Neutrophil (primary cell): ENCODE results near the gene TTC13.

Experiments
- H3K27ac ChIP-seq: fragments of 200-600 bp; sonication (generic); 2 replicates; pipeline ENCODE4 v1.5.1; 2016; ENCODE audit warnings: mild to moderate bottlenecking, moderate library complexity
- H3K27me3 ChIP-seq: fragments of 200-600 bp; sonication (generic); 2 replicates; pipeline ENCODE4 v1.6.0; 2016; ENCODE audit warnings: mild to moderate bottlenecking
- H3K36me3 ChIP-seq: fragments of 200-600 bp; sonication (generic); 2 replicates; pipeline ENCODE4 v1.5.1; 2017
- H3K4me1 ChIP-seq, 2 experiments: fragments of 200-600 bp in 1 of 2; sonication (generic) in 1 of 2; 1 replicate in 1 of 2; 2 replicates in 1 of 2; pipeline versions ENCODE4 v1.5.1 to v1.6.1; 2013 to 2016; ENCODE audit warnings: low read depth in 1 of 2, low read length in 1 of 2, mild to moderate bottlenecking in 1 of 2, moderate library complexity in 1 of 2; ENCODE audit not compliant: control insufficient read depth in 1 of 2, insufficient read depth in 1 of 2
- H3K4me3 ChIP-seq, 2 experiments: fragments of 200-600 bp in 1 of 2; sonication (generic) in 1 of 2; 1 replicate in 1 of 2; 2 replicates in 1 of 2; pipeline ENCODE4 v1.5.1; 2013 to 2016; ENCODE audit warnings: low read depth in 1 of 2, low read length in 1 of 2, mild to moderate bottlenecking in 1 of 2, moderate library complexity in 1 of 2
- H3K9me3 ChIP-seq: fragments of 200-600 bp; sonication (generic); 2 replicates; pipeline ENCODE4 v1.5.1; 2016
- TF ChIP-seq, protein P1 (sequence below): fragments of 200-600 bp; sonication (generic); IDR thresholded peaks from 2 replicates; pipeline ENCODE4 v1.5.1; 2016; ENCODE audit warnings: antibody characterized with exemption

TTC13 gene

DNA sequence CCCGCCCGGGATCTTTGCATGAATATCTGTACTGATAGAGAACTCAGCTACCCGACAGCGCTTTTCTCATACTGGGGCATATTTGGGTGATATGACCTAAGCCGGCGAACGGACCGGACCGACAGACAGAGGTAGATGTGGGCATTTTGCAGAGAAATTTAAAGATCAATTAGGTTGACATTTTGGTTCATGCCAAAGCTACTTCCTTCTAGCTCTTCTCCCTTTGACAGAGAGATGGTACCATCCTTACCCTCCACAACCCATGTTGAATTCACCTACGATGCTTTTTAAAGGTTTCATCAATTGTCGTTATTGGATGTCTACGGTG lies 692 bp upstream of the TTC13 start:
- Histone ChIP-seq H3K9me3 (no peaks in the 10 kb centered on the region), H3K27me3 (no peaks in the 10 kb centered on the region), H3K27ac (peak overlapping the region; percentile 80), H3K4me3 (peak overlapping the region; percentile 68 to 69), H3K36me3 (peaks cover 4% of the 10 kb centered on the region), H3K4me1 (peaks cover 33 to 36% of the 10 kb centered on the region in 2 experiments)
- TF ChIP-seq, protein P1, sequence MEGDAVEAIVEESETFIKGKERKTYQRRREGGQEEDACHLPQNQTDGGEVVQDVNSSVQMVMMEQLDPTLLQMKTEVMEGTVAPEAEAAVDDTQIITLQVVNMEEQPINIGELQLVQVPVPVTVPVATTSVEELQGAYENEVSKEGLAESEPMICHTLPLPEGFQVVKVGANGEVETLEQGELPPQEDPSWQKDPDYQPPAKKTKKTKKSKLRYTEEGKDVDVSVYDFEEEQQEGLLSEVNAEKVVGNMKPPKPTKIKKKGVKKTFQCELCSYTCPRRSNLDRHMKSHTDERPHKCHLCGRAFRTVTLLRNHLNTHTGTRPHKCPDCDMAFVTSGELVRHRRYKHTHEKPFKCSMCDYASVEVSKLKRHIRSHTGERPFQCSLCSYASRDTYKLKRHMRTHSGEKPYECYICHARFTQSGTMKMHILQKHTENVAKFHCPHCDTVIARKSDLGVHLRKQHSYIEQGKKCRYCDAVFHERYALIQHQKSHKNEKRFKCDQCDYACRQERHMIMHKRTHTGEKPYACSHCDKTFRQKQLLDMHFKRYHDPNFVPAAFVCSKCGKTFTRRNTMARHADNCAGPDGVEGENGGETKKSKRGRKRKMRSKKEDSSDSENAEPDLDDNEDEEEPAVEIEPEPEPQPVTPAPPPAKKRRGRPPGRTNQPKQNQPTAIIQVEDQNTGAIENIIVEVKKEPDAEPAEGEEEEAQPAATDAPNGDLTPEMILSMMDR = no peak

DNA sequence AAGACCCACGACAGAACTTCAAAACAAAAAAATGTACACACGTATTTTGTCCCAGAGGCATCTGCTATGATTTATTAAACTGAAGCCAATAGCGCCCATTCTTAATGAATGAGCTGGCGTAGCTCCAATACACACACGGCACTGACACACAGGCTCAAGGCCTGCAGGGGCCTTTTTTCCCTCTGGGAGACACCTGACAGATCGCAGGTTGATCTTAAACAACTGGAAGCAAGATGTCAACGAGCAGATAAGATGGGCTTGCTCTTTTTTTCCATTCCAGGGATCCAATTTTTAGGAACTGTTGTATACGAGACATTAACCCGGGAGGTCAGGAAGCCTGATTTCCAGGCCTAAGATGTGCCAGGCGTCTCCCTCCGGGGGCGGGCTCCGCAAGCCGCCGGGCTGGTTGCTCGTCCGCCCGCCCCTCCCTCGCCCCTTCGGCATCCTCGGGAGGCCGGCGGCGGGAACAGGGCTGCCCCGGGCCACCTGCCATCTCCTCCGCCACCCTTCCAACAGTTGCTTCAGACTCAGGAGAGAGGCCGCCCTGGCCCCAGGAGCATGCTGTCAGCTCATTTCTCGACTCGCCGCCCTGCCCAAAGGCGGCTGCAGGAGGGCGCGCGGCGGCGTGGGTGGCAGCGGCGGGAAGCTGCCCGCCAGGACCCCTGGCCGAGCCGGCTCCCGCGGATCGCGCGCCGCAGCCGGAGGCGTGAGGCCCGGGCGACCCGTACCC lies 735 bp downstream of the TTC13 start:
- H3K27me3 ChIP-seq = no peaks in the 10 kb centered on the region
- TF ChIP-seq, protein P1 = no peak
- peaks cover 4% of the 10 kb centered on the region for H3K36me3 ChIP-seq
- peak overlapping the region; percentile 68 to 69 for H3K4me3 ChIP-seq
- H3K27ac ChIP-seq = peak overlapping the region; percentile 80
- peaks cover 43 to 45% of the 10 kb centered on the region in 2 experiments for H3K4me1 ChIP-seq
- H3K9me3 ChIP-seq = no peaks in the 10 kb centered on the region

DNA sequence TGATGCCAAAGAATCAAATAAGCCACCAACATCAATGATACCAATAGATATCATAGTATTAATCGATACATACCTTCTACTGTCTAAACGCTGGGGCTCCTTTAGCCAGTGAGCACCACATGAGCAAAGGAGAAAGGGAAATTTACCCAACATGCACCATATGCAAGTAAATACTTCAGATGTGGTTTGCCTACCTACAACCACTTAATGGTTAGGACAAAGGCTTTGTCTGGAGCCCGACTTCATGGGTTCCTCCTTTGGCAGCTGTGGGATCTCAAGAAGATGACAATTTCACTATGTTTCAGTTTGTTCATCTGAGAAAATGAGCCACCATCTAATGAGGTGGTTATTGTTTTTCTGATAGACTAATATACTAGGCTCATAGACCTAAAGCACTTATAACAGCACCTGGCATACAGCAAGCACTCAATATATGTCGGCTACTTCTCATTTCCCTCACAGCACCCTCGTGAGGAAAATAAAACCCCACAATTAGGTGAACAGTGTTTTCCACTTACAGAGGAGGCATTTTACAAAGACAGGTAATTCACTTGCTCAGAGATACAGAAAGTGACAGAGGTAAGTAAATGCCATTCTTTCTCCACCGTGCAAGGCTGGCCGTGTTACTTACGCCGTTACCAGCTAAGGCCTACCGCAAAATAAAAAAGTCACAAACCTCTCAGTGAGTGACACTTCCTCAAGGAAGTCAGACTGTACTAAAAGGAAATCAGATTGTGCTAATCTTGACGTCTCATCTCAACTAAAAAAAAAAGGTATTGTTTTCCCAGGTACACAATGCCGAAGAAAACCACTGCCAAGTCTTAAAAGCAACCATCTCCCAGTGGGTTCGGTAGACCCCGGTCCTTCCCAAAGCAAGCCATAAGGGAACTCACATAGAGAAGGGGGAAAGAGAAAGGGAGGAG lies 1.6 kb downstream of the TTC13 start:
- H3K9me3 ChIP-seq = no peaks in the 10 kb centered on the region
- H3K27ac ChIP-seq = peak overlapping the region; percentile 80
- peaks cover 51 to 53% of the 10 kb centered on the region in 2 experiments for H3K4me1 ChIP-seq

DNA sequence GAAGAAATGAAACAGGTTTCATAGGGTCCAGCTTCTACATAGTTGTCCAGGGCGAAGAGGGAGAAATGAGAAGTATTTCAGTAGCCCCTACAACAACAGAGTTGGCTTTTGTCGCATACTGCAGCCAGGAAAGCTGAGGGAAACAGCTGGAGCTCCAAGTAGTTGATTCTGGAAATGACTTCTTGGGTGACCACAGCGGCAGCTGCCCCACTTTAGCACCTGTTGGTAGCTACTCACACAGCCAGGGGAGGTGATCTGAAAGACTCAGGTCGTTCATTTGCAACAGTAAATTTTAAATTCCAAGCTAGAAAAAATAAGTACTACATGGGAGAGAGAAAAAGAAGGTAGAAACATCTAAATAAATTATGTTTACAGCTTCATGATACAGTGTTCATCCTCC lies 2.3 kb downstream of the TTC13 start:
- H3K27me3 ChIP-seq = no peaks in the 10 kb centered on the region
- H3K36me3 ChIP-seq = peaks cover 4% of the 10 kb centered on the region
- H3K9me3 ChIP-seq = no peaks in the 10 kb centered on the region
- H3K4me3 ChIP-seq = peak overlapping the region in 1 of 2 experiments; percentile 68
- H3K27ac ChIP-seq = peak overlapping the region; percentile 80
- TF ChIP-seq, protein P1 = no peak
- peaks cover 58 to 59% of the 10 kb centered on the region in 2 experiments for H3K4me1 ChIP-seq

More for the DNA sequence above, 1.6 kb downstream of the TTC13 start:
- TF ChIP-seq, protein P1 = no peak
- Histone ChIP-seq H3K27me3 (no peaks in the 10 kb centered on the region), H3K4me3 (peak overlapping the region; percentile 68 to 69), H3K36me3 (peaks cover 4% of the 10 kb centered on the region)

DNA sequence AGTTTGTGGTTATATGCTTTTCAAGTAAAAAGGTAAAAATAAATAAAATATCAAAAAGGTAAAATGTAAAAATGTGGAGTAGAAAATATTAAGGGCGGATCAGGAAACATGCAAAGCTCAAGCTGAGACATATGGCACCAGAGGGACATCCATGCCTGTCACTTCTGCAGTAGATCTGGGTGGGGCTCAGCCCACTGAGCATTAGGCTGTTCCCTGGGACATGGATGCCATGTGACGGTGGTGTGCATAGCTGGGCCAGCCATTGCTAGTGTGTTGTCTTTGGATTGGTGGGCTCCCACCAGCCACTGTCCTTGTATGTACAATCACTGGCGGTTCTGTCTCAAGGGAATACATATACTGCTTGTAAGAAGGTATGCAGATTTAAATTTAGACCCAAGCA lies 3.0 kb downstream of the TTC13 start:
- TF ChIP-seq, protein P1 = no peak
- H3K9me3 ChIP-seq = no peaks in the 10 kb centered on the region
- no peak overlapping the region for H3K4me3 ChIP-seq
- peak overlapping the region; percentile 80 for H3K27ac ChIP-seq
- H3K27me3 ChIP-seq = no peaks in the 10 kb centered on the region
- peaks cover 58 to 59% of the 10 kb centered on the region in 2 experiments for H3K4me1 ChIP-seq
- H3K36me3 ChIP-seq = peaks cover 4% of the 10 kb centered on the region
